Vagina (tissue), 2 donors: Measurements from ENCODE around the gene PPP6R2.

ENCODE experiments used
- POLR2A ChIP-seq, 2 donors: fragments of 450-650 bp; IDR thresholded peaks; one replicate each; pipeline ENCODE4 v1.6.1; 2017; ENCODE audit warnings: antibody characterized with exemption in 2 of 2, mild to moderate bottlenecking in 2 of 2, moderate library complexity in 2 of 2
- POLR2AphosphoS5 ChIP-seq, 2 donors: sonication (generic); formaldehyde crosslinking; IDR thresholded peaks; one replicate each; pipeline ENCODE4 v1.9.0; 2017; ENCODE audit warnings: antibody characterized with exemption in 2 of 2, mild to moderate bottlenecking in 2 of 2, low read depth in 1 of 2; ENCODE audit not compliant: insufficient read depth in 1 of 2
- TF ChIP-seq, protein P1 (sequence below), 3 experiments: fragments of 450-650 bp in 2 of 3; fragments of 200-600 bp in 1 of 3; sonication (generic) in 1 of 3; IDR thresholded peaks; one replicate each; pipeline ENCODE4 v1.5.1; 2017 to 2019; ENCODE audit warnings: antibody characterized with exemption in 3 of 3, mild to moderate bottlenecking in 2 of 3, moderate library complexity in 2 of 3

DNA sequence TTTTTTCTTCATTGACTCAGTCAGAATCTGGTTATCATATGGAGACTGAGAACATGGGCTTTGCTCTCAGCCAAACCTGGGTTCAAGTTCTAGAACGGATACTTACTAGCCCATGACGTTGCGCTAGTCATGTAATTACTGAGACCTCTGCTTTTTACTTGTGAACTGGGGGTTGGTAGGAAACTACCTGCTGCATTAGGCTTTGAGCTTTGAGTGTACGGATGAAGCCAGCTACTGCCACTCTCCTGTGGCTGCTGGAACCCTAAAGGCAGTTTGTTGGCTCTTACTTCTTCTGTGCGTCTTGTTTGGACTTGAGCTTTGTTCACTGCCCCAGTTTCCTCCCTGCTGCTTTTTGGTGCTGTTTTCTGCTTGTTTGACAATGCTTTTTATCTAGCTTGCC lies 18.1 kb downstream of the PPP6R2 start:
- TF ChIP-seq, protein P1, sequence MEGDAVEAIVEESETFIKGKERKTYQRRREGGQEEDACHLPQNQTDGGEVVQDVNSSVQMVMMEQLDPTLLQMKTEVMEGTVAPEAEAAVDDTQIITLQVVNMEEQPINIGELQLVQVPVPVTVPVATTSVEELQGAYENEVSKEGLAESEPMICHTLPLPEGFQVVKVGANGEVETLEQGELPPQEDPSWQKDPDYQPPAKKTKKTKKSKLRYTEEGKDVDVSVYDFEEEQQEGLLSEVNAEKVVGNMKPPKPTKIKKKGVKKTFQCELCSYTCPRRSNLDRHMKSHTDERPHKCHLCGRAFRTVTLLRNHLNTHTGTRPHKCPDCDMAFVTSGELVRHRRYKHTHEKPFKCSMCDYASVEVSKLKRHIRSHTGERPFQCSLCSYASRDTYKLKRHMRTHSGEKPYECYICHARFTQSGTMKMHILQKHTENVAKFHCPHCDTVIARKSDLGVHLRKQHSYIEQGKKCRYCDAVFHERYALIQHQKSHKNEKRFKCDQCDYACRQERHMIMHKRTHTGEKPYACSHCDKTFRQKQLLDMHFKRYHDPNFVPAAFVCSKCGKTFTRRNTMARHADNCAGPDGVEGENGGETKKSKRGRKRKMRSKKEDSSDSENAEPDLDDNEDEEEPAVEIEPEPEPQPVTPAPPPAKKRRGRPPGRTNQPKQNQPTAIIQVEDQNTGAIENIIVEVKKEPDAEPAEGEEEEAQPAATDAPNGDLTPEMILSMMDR (IDR thresholded peaks at IDR 0.05) = no peak
- no peak for TF ChIP-seq POLR2A (IDR thresholded peaks at IDR 0.05)
- TF ChIP-seq POLR2AphosphoS5 (IDR thresholded peaks at IDR 0.05; ENCODE audit: insufficient read depth in 1 of 2, low read depth in 1 of 2) = no peak
